Ectodermal cell (in vitro differentiated cells): ENCODE data around the gene BCOR.

Experiments used
- H3K27ac ChIP-seq: 2 replicates; pipeline ENCODE4 v1.7.0; 2013; ENCODE audit warnings: mild to moderate bottlenecking, low read depth, low read length; ENCODE audit not compliant: insufficient read depth, poor library complexity, severe bottlenecking
- H3K27me3 ChIP-seq: 2 replicates; pipeline ENCODE4 v1.7.0; 2013; ENCODE audit warnings: mild to moderate bottlenecking, low read length; ENCODE audit not compliant: insufficient read depth, control insufficient read depth, poor library complexity, severe bottlenecking
- H3K36me3 ChIP-seq: one replicate; pipeline ENCODE4 v1.7.0; 2013; ENCODE audit warnings: low read length; ENCODE audit not compliant: control insufficient read depth, insufficient read depth
- H3K4me1 ChIP-seq: one replicate; pipeline ENCODE4 v1.7.0; 2013; ENCODE audit warnings: low read length; ENCODE audit not compliant: control insufficient read depth, insufficient read depth
- H3K4me3 ChIP-seq: 2 replicates; pipeline ENCODE4 v1.7.0; 2013; ENCODE audit warnings: low read depth, low read length, control low read depth; ENCODE audit not compliant: insufficient read depth
- H3K9me3 ChIP-seq: 2 replicates; pipeline ENCODE4 v1.7.0; 2013; ENCODE audit warnings: mild to moderate bottlenecking, low read length, moderate library complexity; ENCODE audit not compliant: control insufficient read depth
- WGBS, 2 experiments: methylation state at CpG; one replicate each; pipeline ENCODE4 v1.1.7; 2013; ENCODE audit warnings: missing lambda C conversion rate in 2 of 2; 5-methylcytosine and 5-hydroxymethylcytosine counted together

The BCOR gene

DNA sequence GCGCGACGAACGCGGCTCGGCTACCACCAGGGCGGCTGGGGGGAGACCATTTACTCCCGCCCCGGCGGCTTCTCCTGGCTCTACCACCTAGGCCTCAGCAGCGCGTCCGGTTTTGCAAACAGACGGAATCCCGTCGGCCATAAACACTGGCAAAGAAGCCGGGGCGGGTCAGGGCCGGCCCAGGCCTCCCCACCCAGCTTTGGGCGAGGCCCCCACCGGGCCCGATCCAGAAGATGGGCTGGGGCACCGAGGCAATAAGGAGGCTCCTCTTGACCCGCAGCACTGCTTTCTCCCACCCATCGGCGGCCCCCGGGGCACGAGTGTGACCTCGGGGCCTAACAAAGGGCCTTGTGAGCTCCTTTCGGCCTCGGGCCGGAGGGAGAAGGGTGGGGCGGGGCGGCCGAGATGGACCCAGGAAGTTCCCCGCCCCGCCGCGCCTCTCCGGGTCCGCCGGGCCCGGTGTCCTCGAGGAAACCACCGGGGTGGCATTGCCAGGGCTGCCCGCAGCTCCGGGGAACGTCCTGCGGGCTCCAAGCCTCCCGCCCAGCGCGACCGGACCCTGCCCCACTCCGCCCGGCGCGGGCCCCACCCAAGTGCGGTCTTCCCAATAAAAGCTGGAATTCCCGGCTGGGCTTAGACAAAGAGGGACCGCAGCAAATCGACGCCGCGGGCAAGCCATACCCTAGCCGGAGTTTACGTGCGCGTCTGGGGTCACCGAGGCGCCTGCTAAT lies 5.9 kb downstream of the BCOR start:
- Histone ChIP-seq H3K4me3 (peak overlapping the region; percentile 6), H3K9me3 (no peaks in the 10 kb centered on the region), H3K4me1 (peaks cover 35% of the 10 kb centered on the region), H3K36me3 (no peaks in the 10 kb centered on the region), H3K27ac (no peak overlapping the region), H3K27me3 (peaks cover 80% of the 10 kb centered on the region)
- WGBS, 2 experiments: 0 to 1% methylated on average over 70 of the region's 70 CpGs

DNA sequence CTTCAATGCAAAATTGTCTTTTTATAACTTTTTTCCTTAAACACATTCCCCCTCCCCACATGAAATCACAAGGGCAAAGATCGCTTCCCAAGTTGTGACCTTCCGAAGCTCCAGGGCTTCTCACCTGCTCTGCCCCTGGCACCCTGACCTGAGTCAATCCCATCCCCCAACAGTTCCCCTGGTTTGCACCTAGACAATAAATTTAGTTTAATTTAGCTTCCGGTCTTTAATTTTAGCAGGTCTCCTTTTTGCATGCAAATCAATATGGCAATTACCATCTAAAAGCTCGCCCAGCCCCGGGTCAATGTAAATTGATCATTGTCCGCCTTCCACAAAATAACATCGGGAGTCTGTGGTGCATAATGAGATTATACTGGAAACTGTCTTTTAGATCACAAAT lies 6.8 kb downstream of the BCOR start:
- WGBS, 2 experiments: 0 to 1% methylated on average over 4 to 7 of the region's 7 CpGs
- no peaks in the 10 kb centered on the region for H3K9me3 ChIP-seq
- peaks cover 36% of the 10 kb centered on the region for H3K4me1 ChIP-seq
- no peaks in the 10 kb centered on the region for H3K36me3 ChIP-seq
- no peak overlapping the region for H3K4me3 ChIP-seq
- no peak overlapping the region for H3K27ac ChIP-seq
- H3K27me3 ChIP-seq: peaks cover 83% of the 10 kb centered on the region

DNA sequence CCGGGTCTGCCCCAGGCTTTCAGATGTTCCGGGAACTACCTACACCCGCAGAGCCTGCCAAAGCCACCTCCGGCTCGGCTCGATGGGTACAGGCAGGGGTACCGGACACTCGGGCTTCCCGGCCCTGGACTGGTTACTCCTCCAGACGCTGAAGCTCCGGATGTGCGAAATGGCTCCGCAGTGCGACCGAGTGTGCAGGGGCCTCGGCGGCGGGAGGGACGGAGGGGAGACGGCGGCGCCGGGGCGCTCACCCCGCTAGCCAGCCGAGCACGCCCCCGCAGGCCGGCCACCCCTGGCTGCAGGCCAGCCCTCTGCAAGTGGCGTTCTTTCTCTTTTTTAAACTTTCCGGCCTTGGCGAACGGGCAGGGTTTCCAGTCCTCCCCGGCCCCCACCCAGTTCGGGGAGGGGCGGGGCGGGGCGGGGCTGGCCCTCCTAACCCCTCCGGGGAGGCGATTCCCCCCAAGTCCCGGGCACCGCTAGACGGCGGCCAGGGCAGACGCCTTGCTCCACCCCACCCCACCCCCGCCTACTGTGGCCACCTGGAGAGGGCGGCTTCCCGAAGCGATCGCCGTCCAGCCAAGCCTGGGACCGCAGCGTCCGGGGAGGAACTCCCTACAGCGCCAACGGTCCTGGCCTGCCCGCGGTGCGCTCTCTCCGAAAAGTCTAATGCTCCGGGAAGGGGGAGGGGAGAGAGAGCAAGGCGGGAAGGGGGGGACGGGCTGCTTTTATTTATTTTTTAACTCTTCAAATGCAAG lies 7.5 kb downstream of the BCOR start:
- 0% methylated on average over 62 to 63 of the region's 63 CpGs for WGBS, 2 experiments
- H3K27me3 ChIP-seq: peaks cover 81% of the 10 kb centered on the region
- no peaks in the 10 kb centered on the region for H3K36me3 ChIP-seq
- H3K4me1 ChIP-seq: peaks cover 36% of the 10 kb centered on the region
- no peak overlapping the region for H3K27ac ChIP-seq
- no peaks in the 10 kb centered on the region for H3K9me3 ChIP-seq
- H3K4me3 ChIP-seq: peak overlapping the region; percentile 26

DNA sequence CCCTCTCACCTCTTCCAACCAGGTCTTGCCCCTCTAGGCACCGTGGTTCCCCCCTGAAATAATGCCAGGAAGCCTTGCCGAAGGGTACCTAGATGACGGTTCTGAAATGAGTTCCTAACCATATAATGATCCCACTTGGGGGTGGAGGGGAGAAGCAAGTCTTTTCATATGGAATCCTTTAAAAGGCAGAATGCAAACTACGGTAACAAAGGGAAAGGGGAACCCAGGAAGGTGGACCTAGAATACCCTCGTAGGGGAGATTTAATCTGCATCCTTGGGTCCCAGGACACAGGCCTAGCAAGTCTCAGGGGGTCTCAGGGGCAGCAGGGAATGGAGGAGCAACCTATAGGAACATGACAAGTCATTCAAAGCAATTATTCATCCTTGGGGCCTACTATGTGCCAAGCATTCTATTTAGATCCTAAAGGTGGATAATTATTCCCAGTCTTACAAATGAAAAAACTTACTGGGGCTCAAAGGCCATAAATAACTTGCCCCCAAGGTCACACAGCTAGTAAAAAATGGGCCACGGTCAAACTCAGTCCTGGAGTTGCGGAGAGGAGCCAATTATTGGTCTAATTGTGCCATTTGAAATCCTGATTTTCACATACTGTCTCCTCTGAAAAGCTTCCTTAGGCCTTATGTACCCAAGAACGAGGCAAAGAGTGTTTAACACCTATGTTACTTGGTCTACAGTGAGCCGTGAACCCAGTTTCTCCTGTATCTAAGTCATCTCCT lies 8.8 kb downstream of the BCOR start:
- H3K9me3 ChIP-seq: no peaks in the 10 kb centered on the region
- no peak overlapping the region for H3K27ac ChIP-seq
- peaks cover 82% of the 10 kb centered on the region for H3K27me3 ChIP-seq
- H3K36me3 ChIP-seq: no peaks in the 10 kb centered on the region
- H3K4me3 ChIP-seq: no peak overlapping the region
- peaks cover 35% of the 10 kb centered on the region for H3K4me1 ChIP-seq
- 19 to 22% methylated on average over 7 to 9 of the region's 9 CpGs for WGBS, 2 experiments

DNA sequence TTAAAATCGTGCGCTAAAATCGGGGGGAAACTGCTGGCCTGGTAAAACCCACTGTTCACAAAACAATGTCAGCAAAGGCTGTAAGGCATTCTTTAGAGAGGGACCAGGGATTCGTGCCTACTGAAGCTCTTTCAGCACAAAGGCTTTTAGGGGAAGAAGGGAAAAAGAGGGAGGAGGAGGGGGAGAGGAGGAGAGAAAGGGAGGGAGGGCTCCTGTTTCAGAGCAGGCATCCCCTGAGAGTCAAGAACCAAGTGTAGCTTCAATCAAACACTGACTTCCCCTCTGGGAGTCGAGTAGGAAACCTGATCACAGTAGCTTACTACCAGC lies 9.5 kb downstream of the BCOR start:
- Histone ChIP-seq H3K27ac (no peak overlapping the region), H3K9me3 (no peaks in the 10 kb centered on the region), H3K4me3 (no peak overlapping the region), H3K4me1 (peaks cover 28% of the 10 kb centered on the region), H3K36me3 (no peaks in the 10 kb centered on the region), H3K27me3 (peaks cover 82% of the 10 kb centered on the region)
- WGBS, 2 experiments: 0 to 3% methylated on average over 5 of the region's 5 CpGs

DNA sequence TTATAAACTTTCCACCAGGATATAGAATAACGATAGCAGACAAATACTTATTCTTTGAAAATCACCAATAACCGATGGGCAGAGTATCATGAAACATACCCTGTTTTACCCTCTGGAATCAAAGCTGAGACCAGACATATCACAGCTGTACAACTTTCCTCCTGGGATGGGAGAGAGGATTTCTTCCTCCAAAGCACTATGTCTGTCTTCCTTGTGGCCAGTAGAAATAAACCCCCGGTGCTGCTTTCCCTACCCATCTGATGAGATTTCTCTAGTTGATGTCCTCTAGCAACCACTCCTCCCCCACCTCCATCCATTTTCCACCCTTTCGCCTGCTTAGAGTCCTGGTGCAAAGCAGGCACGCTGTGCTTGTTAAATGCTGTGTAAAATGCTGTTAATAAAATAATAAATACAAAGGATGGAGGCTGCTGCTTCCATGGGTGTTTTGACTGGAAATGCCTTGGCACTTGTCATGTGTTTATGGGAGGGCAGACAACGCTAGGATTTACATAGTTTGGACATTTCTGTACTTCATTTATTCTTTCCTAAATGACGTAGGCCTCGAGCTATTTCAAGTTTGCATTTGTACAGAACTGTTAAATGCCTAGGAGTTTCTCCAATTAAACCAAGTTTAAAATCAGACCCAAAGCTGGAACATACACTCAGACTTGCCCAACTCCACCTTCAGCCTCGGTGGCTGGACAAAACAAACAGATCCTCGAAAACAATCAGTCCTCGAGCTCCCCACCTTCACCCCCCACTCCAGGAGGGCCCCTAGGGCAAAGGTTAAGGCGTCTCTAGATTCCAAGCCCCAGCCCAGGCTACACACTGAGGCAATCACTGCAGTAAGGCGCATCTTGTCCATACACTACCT lies 10.1 kb downstream of the BCOR start:
- Histone ChIP-seq H3K9me3 (no peaks in the 10 kb centered on the region), H3K36me3 (no peaks in the 10 kb centered on the region), H3K27ac (no peak overlapping the region), H3K4me3 (no peak overlapping the region), H3K27me3 (peaks cover 82% of the 10 kb centered on the region), H3K4me1 (peaks cover 28% of the 10 kb centered on the region)
- WGBS, 2 experiments: 27 to 30% methylated on average over 11 of the region's 13 CpGs

DNA sequence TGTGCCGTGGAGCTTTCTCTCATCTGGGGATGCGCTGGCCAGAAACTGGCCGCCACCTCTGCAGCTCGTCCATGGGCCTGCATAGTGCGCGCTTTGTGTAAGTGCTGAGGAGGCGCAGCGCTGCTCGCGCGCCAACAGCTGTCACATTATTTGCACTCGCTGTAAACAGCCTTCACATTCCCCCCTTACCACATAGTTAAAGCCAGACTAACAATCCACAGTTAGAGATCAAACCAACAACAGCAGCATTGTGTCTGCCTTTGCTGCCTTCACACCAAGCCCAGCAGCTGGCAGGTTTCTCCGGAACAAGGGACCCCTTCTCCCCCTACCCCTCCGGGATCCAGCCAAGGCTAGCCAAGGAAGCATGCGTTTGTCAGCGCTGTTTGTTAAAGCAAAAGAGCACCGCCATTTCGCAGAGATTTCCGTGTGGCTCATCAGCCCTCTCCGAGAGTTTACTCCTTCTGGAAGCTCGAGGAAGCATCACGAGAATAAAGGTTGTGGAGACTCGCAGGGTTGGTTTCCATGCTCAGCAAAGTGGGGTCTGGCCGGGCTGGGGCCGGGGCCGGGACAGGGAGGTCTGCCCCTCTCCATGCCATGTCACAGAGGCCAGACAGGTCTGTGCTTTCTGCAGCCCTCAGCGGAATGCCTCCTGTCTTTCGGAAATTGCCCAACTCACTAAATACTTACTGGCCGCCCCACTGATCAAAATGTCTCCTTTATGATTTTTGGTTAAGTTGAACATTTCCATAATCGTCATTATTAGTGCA lies 11.0 kb downstream of the BCOR start:
- Histone ChIP-seq H3K4me3 (no peak overlapping the region), H3K9me3 (no peaks in the 10 kb centered on the region), H3K27me3 (peaks cover 74% of the 10 kb centered on the region), H3K36me3 (no peaks in the 10 kb centered on the region), H3K27ac (no peak overlapping the region), H3K4me1 (peaks cover 23% of the 10 kb centered on the region)
- 60 to 65% methylated on average over 30 of the region's 30 CpGs for WGBS, 2 experiments

DNA sequence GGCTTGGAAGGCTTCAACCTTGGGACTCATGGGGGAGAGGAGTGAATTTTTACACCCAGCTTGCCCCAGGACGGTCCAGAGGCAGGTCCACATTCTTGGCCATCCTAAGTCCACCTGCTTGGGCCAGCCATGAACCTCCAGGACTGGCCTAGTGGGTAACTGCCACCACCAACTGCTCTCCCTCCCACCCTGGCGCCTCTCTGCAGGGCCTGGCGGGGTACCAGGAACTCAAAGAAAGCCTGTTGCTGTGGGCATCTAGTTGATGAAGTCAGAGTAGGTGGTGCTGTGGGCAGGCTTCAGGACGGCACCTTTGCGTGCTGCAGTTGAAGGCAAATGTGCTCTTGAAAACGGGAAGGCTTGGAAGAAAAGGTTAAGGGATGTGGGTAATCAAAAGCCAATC lies 12.0 kb downstream of the BCOR start:
- H3K36me3 ChIP-seq: no peaks in the 10 kb centered on the region
- H3K9me3 ChIP-seq: no peaks in the 10 kb centered on the region
- no peak overlapping the region for H3K27ac ChIP-seq
- peaks cover 63% of the 10 kb centered on the region for H3K27me3 ChIP-seq
- WGBS, 2 experiments: 79 to 88% methylated on average over 5 to 6 of the region's 6 CpGs
- peaks cover 25% of the 10 kb centered on the region for H3K4me1 ChIP-seq
- H3K4me3 ChIP-seq: no peak overlapping the region

DNA sequence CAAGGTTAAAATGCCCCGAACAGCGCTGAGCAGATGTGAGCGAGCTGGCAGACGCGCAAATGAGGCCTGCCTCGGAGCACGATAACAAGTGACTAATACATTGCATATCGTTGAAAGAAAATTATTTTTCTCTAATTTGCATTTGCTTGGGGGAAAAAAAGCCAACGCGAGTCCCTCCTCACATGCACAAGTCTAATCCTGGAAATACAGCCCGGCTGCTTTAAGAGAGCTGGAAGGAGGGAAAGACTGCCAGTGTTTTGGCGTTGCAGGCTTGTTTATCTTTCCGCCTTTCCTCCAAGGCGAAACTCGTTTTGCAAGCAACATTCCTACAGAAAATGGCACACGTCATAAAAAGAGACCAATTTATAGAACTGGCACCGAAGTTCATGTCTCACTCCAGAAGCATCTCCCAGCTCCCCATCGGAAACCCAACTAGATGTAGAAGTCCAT lies 12.6 kb downstream of the BCOR start:
- Histone ChIP-seq H3K4me3 (no peak overlapping the region), H3K4me1 (peaks cover 23% of the 10 kb centered on the region), H3K27ac (no peak overlapping the region), H3K27me3 (peaks cover 57% of the 10 kb centered on the region), H3K9me3 (no peaks in the 10 kb centered on the region), H3K36me3 (no peaks in the 10 kb centered on the region)
- 64 to 66% methylated on average over 18 of the region's 18 CpGs for WGBS, 2 experiments
